PFSK-1 (cell line): ENCODE results near the gene FAM20A.

Source experiments
- FOXP2 ChIP-seq: optimal IDR thresholded peaks from 2 replicates; pipeline ENCODE3; 2011; ENCODE audit warnings: borderline replicate concordance, control low read depth, inconsistent platforms; ENCODE audit not compliant: insufficient read depth; ENCODE audit errors: extremely low read length, extremely low read depth
- POLR2AphosphoS5 ChIP-seq: IDR thresholded peaks from 2 replicates; pipeline ENCODE4 v1.6.1; 2012; ENCODE audit warnings: low read depth, mild to moderate bottlenecking, control low read depth, low read length, moderate library complexity
- SIN3A ChIP-seq: IDR thresholded peaks from 2 replicates; pipeline ENCODE4 v1.6.1; 2012; ENCODE audit warnings: mild to moderate bottlenecking, low read length, moderate library complexity, borderline replicate concordance; ENCODE audit not compliant: insufficient read depth
- TAF1 ChIP-seq: IDR thresholded peaks from 2 replicates; pipeline ENCODE4 v1.6.1; 2012; ENCODE audit warnings: low read length, control low read depth, borderline replicate concordance; ENCODE audit not compliant: insufficient read depth
- TF ChIP-seq, protein P1 (sequence below), 2 experiments: IDR thresholded peaks; 2 replicates each; pipeline versions ENCODE4 v1.6.1 to v1.8.0; 2011 to 2012; ENCODE audit warnings: low read depth in 2 of 2, low read length in 2 of 2, control low read depth in 1 of 2, inconsistent platforms in 1 of 2, mild to moderate bottlenecking in 1 of 2, moderate library complexity in 1 of 2; ENCODE audit not compliant: insufficient read depth in 1 of 2

The FAM20A gene

DNA sequence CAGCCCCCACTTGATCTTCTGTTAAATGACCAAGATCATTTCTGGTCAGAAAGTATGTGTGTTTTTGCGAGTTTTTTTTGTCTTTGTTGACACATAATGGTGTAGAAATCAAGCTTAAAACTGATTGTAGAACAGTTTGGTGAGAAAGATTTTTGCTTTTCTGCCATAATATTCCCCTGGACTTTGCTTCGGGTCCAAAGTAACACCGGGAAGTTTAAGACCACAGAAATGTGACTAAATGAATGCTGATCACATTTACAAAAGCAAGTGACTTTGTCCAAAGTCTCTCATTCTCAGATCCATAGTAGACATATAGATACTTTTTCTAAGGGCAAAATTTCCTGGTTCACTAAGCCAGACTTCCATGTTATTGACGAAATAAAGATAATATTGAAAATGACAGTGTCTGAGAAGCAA, 2.6 kb downstream of the FAM20A start:
- no peak for TF ChIP-seq POLR2AphosphoS5
- TF ChIP-seq, protein P1, sequence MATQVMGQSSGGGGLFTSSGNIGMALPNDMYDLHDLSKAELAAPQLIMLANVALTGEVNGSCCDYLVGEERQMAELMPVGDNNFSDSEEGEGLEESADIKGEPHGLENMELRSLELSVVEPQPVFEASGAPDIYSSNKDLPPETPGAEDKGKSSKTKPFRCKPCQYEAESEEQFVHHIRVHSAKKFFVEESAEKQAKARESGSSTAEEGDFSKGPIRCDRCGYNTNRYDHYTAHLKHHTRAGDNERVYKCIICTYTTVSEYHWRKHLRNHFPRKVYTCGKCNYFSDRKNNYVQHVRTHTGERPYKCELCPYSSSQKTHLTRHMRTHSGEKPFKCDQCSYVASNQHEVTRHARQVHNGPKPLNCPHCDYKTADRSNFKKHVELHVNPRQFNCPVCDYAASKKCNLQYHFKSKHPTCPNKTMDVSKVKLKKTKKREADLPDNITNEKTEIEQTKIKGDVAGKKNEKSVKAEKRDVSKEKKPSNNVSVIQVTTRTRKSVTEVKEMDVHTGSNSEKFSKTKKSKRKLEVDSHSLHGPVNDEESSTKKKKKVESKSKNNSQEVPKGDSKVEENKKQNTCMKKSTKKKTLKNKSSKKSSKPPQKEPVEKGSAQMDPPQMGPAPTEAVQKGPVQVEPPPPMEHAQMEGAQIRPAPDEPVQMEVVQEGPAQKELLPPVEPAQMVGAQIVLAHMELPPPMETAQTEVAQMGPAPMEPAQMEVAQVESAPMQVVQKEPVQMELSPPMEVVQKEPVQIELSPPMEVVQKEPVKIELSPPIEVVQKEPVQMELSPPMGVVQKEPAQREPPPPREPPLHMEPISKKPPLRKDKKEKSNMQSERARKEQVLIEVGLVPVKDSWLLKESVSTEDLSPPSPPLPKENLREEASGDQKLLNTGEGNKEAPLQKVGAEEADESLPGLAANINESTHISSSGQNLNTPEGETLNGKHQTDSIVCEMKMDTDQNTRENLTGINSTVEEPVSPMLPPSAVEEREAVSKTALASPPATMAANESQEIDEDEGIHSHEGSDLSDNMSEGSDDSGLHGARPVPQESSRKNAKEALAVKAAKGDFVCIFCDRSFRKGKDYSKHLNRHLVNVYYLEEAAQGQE (IDR thresholded peaks at IDR 0.05; ENCODE audit: insufficient read depth in 1 of 2, low read depth in 2 of 2, low read length in 2 of 2) = no peak
- no peak for TF ChIP-seq FOXP2
- no peak for TF ChIP-seq SIN3A
- TF ChIP-seq TAF1 = no peak

DNA sequence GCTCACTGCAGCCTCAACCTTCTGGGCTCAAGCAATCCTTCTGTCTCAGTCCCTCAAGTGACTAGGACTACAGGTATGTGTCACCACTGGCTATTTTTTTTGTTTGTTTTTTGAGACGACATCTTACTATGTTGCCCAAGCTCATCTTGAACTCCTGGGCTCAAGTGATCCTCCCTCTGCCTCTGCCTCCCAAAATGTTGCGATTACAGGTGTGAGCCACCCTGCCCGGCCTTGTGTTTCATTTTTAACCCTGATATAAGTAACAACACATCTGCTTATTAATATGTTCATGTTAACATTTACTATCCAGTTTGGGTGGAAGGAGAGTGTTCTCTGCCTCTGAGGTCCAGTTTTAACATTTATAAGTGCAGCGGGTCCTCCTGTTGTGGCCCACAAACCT, 3.1 kb downstream of the FAM20A start:
- TF ChIP-seq SIN3A (no peak), TAF1 (no peak), FOXP2 (no peak)
- TF ChIP-seq, protein P1 (IDR thresholded peaks at IDR 0.05; ENCODE audit: insufficient read depth in 1 of 2, low read depth in 2 of 2, low read length in 2 of 2) = no peak

DNA sequence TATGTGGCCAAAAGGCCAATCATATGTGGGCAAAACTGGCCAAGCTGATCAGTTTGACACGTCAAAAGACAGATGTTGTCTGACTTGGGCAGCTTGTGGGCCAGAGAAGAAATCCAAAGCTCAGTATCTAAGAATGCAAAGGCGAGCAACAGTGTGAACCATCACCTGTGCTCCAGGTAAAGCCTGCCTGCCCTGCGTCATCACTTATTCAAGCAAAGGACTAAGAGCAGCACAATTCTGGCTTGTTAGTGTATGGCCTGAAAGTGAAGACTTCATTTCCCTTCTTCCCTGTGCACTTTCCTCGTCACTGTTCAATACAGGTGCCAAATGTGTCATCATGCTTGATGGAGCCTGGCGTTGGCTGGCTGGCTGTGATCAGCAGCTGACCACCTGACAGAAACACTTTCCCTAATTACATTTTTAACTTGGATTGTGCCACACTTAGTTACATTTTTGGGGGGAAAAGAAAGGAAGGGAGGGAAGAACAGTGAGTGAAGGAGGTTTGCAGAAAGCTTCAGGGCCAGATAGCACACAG, 4.7 kb downstream of the FAM20A start:
- TF ChIP-seq POLR2AphosphoS5 (no peak), FOXP2 (no peak), TAF1 (no peak), SIN3A (no peak)
- TF ChIP-seq, protein P1 (IDR thresholded peaks at IDR 0.05; ENCODE audit: insufficient read depth in 1 of 2, low read depth in 2 of 2, low read length in 2 of 2) = no peak

DNA sequence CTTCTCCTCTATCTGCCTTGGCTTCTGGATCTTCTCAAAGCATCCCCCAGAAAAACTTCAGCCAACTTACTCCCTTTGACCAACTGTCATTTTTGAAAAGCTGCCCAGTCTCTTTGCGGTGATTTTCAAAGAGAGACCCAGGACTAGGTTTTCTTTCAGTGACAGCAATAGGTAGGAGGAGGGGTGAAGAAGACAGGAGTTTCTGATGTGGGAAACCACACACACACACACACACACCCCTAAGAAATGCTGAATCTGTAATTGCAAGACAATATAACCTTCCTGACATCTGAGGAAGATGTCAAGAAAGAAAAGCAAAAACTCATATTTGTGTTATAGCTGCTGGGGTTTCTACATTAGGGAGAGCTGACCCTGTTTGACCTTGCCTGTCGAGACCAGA, 5.2 kb downstream of the FAM20A start:
- TF ChIP-seq TAF1 (no peak), POLR2AphosphoS5 (no peak), SIN3A (no peak), FOXP2 (no peak)
- TF ChIP-seq, protein P1 (IDR thresholded peaks at IDR 0.05; ENCODE audit: insufficient read depth in 1 of 2, low read depth in 2 of 2, low read length in 2 of 2) = no peak

DNA sequence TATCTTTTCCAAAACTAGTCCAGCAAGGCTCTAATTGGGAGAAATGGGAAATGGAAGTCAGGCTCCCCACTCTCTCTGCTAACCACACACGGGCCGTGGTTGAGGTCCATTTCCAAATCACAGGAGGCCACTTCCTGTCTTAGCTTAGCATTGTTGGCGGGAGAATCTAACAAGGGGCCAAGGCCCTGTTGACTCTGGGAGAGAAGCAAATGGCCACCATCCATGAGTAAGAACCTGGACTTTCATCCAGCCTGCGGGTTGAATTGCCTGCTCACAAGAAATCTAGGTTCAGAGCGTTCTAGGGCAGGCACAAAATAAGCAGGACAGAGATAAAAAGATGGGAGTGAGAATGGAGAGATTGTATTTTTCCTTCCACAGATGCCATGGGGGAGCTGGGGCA, 5.7 kb downstream of the FAM20A start:
- TF ChIP-seq TAF1 (no peak), FOXP2 (no peak), POLR2AphosphoS5 (no peak), SIN3A (no peak)
